GM18526 (cell line): Measurements from ENCODE around the gene RNF34.

Source experiments
- POLR2A ChIP-seq: IDR thresholded peaks from 3 replicates; pipeline ENCODE4 v1.6.1; 2011; ENCODE audit not compliant: insufficient read length; ENCODE audit errors: extremely low read depth

The RNF34 gene

DNA sequence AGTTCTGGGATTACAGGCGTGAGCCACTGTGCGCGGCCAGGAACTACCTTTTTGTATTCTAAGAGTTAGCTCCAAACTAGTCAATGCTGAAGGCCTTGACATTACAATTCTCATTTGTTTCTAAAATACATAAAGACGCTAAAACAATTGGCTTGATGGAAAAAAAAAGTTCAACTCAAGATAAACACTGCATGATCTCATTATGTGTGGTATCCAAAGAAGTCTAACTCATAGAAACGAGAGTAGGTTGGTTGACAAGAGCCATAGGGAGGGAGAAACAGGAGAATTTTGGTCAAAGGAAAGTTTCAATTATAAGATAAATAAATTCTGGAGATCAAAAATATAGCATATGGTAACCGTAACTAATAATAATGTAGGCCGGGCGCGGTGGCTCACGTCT, 20.0 kb upstream of the RNF34 start:
- no peak for TF ChIP-seq POLR2A

DNA sequence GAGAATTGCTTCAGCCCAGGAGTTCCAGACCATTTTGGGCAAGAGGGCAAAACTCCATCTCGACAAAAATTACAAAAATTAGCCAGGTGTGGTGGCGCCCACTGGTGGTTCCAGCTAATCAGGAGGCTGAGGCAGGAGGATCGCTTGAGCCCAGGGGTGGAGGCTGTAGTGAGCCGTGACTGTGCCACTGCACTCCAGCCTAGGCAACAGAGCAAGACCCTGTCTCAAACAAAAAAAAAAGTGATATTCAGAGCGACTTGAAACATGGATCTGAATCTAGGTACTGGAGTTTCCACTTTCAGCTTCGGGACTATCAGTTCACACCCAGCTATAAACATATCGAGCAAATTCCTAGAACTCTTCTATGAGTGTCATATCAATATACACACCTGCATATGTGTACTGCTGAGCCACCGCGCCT, 16.3 kb upstream of the RNF34 start:
- no peak for TF ChIP-seq POLR2A

DNA sequence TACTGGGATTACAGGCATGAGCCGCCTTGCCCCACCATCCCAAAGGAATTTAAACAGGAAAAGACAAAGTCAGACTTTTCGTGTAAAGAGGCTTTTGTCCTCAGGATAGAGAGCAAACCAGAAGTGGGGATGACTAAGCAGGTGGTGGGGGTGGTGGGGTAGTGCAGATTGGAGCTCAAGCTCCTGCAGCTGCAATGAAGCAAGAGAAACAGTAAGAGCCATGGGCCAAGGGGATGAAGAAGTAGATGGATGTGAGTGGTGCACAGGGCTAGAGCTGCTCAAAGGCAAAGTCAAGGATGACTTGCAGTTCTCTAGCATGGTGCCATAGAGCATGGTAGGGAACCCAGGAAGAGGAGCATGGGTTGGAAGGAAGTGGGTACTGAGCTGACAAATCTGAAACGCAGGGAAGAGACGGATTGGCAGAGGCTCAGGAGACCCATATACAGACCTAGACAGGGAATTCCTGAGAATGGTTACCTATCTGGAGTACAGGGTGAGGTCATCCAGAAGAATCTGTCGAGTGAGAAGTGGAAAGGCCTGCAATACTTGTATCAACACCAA, 11.4 kb upstream of the RNF34 start:
- no peak for TF ChIP-seq POLR2A

DNA sequence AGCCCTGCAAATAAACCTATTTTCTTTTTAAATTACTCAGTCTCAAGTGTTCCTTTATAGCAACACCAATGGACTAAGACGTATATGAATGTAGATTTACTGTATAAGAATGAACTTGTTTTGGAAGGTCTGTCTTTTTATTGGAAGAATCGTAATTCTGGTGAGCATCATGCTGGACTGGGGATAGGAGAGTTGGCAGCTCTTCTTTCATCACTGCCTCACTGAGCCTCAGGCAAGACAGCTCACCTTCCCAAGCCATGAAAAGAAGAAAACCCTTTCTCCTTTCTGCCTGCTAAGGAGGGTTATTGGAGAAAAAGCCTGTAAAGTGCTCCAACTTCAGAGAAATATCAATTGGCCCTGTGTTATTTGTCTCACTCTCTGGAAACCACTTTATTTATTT, 9.1 kb upstream of the RNF34 start:
- no peak for TF ChIP-seq POLR2A

DNA sequence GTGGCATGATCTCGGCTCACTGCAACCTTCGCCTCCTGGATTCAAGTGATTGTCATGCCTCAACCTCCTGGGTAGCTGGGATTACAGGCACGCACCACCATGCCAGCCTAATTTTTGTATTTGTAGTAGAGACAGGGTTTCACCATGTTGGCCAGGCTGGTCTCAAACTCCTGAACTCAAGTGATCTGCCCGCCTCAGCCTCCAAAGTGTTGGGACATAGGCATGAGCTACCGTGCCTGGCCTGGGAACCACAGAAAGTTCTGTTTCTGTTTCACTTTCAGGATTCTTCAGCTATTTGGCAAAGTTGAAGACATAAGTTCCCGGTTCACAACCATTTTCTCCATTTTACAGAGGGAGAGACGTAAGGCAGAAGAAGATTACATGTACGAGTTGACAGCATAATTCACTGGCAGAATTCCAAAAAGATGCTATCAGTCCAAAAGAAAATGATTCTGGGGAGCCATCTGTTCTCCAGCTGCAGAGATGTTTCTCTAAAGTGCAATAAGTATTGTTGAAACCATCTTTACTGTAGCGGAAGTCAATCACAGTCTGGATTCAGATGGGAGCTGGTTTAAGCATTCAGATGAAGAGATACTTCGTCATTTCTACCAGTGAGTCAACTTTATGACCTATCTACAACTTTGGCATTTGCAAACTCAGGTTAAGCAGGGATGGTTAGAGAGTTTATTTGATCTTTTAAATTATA, 8.1 kb upstream of the RNF34 start:
- TF ChIP-seq POLR2A = no peak

DNA sequence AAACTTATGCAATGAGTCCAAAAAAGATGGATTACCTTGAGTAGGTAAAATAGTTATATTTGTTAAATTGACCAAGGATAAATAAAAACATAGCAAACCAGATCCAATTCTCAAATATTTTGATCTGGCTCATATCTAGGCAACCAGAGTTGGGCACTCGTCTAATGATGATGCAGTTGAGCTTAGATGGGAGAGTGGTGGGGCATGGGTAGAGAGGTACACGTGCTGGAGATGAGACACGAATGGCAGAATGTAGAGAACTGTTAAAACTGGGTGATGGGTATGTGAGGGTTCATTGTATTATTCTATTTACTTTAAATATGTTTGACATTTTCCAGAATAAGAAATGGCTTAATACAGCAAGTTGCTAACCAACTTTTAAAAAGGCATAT, 7.6 kb upstream of the RNF34 start:
- TF ChIP-seq POLR2A = no peak

DNA sequence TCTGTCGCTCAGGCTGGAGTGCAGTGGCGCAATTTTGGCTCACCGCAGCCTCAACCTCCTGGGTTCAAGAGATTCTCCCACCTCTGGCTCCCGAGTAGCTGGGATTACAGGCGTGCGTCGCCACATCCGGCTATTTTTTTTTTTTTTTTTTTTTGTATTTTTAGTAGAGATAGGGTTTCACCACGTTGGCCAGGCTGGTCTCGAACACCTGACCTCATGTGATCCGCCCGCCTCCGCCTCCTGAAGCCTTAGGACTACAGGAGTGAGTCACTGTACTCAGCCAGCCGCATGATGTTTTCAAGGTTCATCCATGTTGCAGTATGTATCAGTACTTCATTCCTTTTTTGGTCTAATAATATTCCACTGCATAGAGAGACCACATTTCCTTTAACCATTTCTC, 2.4 kb upstream of the RNF34 start:
- TF ChIP-seq POLR2A = no peak

DNA sequence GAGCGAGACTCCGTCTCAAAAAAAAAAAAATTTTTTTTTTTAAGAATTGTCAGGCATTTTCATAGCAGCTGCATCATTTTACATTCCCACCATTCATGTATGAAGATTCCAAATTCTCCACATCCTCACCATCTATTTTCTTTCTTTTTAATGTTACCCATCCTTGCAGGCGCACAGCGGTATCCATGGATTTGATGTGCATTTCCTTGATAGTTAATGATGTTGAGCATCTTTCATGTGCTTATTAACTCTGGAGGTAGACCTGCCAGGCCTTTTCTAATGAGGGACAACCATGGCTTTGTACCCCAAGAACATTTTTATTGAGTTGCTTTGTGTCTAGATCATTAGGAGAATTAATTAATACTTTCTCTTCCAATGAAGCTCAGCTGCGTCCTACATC, 1.6 kb upstream of the RNF34 start:
- TF ChIP-seq POLR2A = no peak

DNA sequence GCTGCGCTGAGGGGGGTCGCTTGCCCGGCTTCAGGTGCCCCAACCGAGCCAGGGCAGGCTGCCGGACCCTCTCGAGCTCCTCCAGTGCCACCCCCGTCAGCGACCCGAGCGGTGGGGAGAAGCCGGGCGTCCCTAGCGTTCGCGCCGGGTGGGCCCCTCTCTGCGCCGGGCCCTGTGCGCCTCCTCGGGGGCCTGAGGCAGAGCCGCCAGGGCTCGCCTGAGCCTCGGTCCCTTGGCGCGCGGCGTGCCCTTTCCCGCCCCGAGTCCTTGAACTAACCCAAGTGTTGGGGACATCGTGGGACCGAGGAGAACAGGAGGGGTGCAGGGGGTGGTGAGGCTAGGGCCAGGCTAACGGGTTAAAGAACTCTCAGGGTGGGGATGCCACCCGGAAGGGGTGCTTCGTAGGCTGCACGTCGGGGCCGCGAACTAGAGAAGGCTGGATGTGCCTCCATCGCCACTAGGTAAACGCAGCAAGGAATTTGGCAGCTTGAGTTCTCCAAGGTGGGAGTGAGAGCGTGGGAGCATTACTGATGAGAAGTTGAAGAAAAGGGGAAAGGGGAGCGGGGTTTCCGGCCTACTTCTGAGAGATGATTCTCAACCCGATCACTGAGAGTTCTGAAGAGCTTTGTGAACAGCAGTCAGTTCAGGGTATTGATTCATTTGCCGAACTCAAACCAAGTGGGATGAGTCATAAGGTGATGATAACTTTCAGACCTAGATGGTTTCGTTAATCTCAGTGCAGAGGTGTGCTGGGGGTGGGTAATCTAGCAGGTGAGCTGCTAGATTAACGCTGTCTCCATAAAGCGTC, 618 bp downstream of the RNF34 start:
- TF ChIP-seq POLR2A = peak; percentile 43

DNA sequence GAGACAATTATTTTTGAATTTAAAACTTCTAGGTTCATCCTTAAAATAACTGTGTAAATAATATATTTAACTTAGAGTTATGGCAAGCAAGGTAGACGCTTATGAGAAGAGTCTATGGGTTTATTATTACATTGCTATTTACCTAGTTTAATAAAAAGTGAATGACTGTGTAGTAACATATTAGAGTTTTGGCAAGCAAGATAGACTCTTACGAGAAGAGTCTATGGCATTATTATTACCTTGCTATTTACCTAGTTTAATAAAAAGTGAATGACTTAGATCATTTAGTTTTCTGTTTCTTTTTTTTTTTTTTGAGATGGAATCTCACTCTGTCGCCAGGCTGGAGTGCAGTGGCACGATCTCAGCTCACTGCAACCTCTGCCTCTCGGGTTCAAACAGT, 3.8 kb downstream of the RNF34 start:
- TF ChIP-seq POLR2A = no peak

DNA sequence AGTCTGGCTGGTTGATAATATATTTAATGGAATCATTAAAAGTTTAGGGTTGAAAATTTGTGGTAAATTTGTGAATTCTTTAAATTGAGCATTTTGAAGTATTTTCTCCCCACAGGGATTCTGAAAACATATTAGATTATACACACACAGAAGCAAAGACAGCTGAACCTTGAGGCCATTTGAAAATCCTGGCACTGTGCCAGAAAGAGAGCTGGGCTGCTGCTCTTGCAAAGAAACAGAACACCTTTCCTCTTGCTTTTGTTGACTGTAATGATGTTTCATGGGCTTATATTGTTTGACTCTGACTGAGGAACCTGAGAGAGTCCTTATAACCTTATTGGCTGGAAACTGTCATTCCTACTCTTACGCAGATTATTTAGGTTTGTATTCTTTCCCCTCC, 4.8 kb downstream of the RNF34 start:
- no peak for TF ChIP-seq POLR2A

DNA sequence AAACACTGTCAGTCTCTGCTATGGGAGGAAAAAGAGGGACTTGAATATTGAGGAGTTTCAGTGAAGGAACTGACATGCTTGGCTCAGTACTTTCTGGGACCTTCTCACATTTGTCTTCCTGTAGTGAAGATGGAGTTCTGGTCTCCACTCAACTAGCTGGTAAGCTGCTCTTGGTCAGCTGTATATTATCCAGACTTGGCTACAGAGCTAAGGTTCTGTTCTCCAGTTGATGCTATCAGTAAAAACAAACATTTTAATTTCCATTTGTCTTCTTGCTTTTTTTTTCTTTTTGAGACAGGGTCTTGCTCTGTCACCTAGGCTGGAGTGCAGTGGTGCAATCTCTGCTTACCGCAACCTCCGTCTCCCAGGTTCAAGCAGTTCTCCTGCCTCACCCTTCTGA, 5.3 kb downstream of the RNF34 start:
- no peak for TF ChIP-seq POLR2A

DNA sequence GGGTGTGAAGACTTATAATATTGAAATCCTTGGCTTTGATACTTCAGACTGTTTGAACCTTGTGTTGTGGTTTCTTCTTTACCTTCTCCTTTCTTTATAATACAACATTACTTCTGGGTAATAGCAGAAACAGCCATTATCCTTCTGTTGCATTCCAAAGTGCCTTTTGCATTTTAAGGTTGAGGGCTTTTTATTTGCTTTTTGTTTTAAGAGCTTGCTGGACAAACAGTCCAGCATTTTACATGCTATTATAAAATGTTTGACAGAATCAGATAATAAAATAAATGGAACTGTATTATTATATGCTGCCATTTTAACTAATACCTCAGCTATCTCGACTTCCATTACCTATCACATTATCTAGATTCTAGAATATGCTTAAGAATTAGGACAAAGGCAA, 14.0 kb downstream of the RNF34 start:
- no peak for TF ChIP-seq POLR2A

DNA sequence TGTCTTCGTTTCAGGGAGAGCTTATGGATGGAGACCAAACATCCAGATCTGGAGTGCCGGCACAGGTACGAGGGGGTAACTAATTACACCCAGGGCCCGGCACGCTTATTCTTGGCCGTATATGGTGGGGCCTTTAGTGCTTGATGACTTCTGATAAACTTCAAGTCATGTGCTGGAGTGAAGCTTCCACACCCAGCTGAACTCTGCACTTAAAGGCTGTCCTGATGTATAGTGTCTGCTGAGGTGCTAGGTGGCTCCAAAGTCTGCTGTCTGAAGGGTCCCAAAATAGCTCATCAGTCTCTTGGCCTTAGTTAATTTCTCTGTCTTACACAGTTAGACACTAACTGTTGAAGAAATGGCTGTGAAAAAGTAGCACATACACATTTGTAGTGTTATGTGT, 17.9 kb downstream of the RNF34 start:
- TF ChIP-seq POLR2A = no peak

DNA sequence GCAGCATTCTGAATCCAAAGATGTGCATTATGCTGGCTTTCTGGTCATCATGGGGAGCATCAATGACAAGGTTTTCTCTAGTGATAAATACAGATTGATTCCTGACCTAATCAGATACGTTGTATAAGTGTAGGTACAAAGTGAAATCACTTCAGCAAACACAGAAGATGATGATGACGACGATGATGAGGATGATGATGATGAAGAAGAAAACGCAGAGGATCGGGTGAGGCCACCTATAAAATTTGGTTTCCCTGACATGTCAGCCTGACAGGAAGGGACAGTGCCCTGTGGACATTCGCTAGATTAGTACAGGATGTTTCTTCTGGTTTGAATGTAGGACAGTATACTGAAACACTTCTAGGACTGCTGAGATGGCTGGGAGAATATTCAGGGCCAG, 20.2 kb downstream of the RNF34 start:
- no peak for TF ChIP-seq POLR2A

DNA sequence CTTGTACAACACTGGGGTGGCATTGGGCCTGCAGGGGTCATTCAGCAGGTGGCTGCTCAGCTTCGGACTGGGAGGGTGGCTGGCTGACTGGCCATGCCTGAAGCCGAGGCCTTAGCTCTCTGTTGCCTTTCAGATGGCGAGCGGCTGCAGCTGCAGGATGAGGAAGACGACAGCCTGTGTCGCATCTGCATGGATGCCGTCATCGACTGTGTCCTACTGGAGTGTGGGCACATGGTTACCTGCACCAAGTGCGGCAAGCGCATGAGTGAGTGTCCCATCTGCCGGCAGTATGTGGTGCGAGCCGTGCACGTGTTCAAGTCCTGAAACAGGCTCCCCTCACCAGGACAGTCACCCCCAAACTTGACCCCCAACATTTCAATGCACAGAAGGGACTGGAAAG, 23.3 kb downstream of the RNF34 start:
- no peak for TF ChIP-seq POLR2A

DNA sequence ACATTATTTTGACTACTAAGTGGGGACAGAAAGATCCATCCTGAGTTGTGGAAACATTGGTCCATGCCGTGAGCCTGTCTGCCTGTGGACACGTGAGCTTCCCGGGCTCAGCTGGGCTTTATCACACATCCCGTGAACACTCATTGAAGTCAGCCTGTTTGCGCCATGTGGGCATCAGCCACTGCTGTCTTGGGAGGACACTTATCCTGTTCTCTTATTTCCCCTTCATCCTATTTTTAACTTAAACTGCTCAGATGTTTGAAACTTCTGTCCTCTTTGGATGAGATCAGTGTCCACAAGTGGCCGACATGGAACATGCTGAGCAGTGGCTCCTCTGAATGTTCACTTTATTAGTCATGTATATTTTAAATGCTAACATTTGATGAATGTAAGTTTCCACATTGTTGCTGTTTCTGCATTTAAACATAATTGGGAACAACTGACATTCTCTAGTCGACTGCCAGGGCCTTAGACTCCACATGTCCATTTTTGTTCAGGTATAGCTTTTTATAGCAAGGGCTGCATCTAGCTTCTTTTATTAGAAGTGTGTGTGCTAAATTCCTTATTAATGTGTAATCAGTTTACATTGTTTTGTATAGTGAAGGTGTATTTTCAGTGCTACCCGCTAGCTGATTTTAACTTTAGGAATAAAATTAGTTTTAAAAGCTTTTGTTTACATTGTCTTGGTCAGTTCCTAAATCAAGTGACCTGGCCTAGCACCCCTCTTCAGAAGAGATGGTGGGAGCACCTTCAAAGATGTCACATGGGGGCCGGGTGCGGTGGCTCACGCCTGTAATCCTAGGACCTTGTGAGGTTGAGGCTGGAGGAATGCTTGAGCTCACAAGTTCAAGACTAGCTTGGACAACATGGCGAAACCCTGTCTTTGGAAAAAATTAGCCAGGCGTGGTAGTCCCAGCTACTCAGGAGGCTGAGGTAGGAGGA, 24.0 kb downstream of the RNF34 start:
- TF ChIP-seq POLR2A = no peak
